Activated CD8-positive, alpha-beta memory T cell treated with anti-CD3 and anti-CD28 coated beads for 36 hours (primary cell): ENCODE results near the gene ZNF276. TPM values are rescaled to one million over a fixed set of nuclear protein-coding genes. Genes with fewer than 3 reads are reported as not detected.
"Not testable (repeated sequence)": the region's sequence is repeated elsewhere in the genome, so short reads cannot be mapped to it uniquely, and the experiment has no call there.

Source experiments
- CTCF ChIA-PET: fragments of 350-600 bp; sonication (Branson Sonifier 250); formaldehyde crosslinking; loops from one replicate; lab custom pipeline; 2021; ENCODE audit warnings: antibody characterized with exemption; lab: Charles Lee
- POLR2A ChIA-PET: fragments of 350-600 bp; sonication (Branson Sonifier 250); formaldehyde crosslinking; loops from one replicate; lab custom pipeline; 2021; ENCODE audit warnings: antibody characterized with exemption; lab: Charles Lee
- total RNA-seq, 2 experiments: library from RNA; stranded (reverse); gene quantifications; one replicate each; pipeline ENCODE4 v1.2.3, GENCODE V29; 2021

ZNF276 gene, protein sequence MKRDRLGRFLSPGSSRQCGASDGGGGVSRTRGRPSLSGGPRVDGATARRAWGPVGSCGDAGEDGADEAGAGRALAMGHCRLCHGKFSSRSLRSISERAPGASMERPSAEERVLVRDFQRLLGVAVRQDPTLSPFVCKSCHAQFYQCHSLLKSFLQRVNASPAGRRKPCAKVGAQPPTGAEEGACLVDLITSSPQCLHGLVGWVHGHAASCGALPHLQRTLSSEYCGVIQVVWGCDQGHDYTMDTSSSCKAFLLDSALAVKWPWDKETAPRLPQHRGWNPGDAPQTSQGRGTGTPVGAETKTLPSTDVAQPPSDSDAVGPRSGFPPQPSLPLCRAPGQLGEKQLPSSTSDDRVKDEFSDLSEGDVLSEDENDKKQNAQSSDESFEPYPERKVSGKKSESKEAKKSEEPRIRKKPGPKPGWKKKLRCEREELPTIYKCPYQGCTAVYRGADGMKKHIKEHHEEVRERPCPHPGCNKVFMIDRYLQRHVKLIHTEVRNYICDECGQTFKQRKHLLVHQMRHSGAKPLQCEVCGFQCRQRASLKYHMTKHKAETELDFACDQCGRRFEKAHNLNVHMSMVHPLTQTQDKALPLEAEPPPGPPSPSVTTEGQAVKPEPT
- 10 to 100 TPM; 28.7 to 28.9 TPM for total RNA-seq

DNA sequence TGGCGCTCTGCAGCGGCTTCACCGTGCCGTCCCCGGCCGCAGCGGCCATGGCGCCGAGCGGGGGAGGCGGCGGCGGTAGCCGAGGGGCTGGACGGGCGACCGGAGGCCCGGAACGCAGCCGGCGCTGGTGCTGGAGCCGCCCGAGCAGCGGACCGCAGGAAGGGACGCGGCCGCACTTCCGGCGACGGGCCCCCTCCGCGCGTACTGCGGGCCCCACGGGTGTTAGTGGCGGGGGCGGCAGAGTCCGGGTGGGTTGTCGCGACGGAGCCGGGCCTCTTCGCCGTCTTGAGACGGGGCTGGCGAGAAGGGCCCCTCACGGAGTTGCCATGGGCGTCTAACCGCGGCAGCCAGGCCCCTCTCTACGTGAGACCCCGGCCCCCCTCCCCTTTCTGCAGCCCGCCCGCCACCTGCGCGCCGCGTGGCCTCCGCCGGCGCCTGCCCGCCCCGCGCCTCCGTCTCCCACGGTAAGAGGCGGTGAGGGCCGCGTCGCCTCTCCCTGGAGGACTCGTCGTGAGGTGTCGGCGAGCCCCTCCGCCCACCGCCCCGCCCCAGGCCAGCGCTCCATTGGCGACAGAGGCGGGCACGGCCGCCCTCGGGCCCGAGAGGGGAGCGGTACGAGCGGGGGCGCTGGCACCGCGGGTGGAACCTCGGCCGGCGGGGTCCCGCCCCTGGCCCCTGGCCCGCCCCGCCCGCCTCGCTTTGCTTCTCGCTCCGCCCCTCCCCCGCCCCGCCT is at the start of gene ZNF276, which contains the start of gene VPS9D1:
ZNF276 (plus strand) TSS at position 725 of the 733 bp plus-strand sequence. CDS start 104 bp downstream, outside the sequence.
VPS9D1 (minus strand) TSS at position 86 of the 733 bp plus-strand sequence; CDS start at position 49, 37 bp downstream.
- ChIA-PET CTCF (interaction anchor here (1.5 kb wide), 1 partner anchor 15 kb away, joined by 5 read pairs; no protein-coding TSS in a partner anchor), POLR2A (interaction anchor here (1.2 kb wide), 1 partner anchor 9 kb away, joined by 3 read pairs; no protein-coding TSS in a partner anchor)

DNA sequence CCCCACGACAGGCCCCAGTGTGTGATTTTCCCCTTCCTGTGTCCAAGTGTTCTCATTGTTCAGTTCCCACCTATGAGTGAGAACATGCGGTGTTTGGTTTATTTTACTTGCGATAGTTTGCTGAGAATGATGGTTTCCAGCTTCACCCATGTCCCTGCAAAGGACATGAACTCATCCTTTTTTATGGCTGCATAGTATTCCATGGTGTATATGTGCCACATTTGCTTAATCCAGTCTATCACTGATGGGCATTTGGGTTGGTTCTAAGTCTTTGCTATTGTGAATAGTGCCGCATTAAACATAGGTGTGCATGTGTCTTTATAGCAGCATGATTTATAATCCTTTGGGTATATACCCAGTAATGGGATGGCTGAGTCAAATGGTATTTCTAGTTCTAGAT is 49.8 kb upstream of the ZNF276 start:
- POLR2A ChIA-PET = interaction anchor here (0.6 to 0.7 kb wide), 3 partner anchors 23 to 390 kb away, joined by 3 read pairs; partner anchors contain the start of gene CPNE7
- CTCF ChIA-PET = not testable (repeated sequence)

DNA sequence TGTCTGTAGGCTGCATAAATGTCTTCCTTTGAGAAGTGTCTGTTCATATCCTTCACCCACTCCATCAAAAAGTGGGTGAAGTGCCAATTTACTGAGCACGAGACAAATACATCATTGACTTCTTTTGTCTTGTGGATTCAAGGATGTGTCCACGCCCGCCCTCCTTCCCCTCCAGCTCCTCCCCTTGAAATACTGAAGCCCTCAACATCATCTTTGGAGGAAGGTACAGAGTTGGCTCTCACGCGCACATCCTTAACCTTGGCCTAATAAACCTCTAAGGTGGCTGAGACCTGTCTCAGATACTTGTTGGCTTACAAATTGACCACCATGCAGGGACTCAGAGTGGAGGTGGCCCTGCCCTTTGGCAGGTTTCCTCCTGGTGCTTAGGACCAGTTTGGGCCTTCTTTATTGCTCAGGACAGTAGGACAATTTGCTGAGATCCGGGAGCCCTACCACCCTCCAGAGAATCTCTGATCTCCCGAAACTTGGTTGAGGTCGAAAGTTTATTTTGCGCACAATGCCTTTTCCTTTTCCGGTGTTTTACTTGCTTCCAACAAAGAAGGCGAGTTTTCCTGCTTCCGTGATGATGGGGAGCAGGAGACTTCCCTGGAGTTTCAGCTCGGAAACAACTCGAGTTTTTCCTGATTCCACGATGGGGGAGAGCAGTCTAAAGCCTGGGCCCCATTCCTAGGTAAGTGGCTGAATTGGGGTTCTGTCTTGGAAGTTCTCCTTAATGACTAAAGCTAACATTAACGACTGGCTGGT is 49.0 kb upstream of the ZNF276 start:
- ChIA-PET CTCF (interaction anchor here (0.6 to 1.0 kb wide), 2 partner anchors 10 to 21 kb away, joined by 3 read pairs; no protein-coding TSS in a partner anchor), POLR2A (no interaction called here)

DNA sequence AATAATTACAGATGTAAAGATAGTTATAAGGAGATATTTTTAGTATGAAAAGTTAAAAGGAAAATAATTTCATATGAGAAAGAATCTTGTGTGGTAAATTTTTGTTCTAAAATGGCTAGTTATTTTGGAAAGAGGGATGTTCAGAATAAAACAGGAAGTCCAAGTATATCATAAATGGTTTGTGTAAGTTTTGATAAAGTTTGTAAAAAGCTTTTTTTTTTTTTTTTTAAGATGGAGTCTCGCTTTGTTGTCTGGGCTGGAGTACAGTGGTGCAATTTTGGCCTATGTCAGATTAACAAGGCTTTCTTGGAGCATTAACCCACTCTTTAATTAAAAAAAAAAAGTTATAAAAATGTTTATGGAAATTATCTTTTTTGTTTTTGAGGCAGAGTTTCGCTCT is 43.1 kb upstream of the ZNF276 start:
- CTCF ChIA-PET = interaction anchor here (0.8 to 1.2 kb wide), 2 partner anchors 22 to 38 kb away, joined by 3 to 5 read pairs; no protein-coding TSS in a partner anchor
- POLR2A ChIA-PET = no interaction called here

DNA sequence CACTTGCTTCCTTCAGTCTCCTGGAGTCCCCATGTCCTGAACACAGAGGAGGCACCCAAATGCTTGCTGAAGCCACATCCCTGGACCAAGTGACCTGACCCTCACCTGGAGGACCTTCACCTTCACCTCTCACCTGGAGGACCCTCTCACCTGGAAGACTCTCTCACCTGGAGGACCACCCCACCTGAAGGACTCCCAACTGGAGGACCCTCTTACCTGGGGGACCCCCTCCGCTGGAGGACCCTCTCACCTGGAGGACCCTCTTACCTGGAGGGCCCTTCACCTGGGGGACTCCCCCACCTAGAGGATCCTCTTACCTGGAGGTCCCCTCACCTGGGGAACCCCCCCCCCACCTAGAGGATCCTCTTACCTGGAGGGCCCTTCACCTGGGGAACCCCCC is 35.4 kb upstream of the ZNF276 start:
- ChIA-PET POLR2A (interaction anchor here (1.0 to 1.4 kb wide), 3 partner anchors 15 to 187 kb away, joined by 3 to 10 read pairs (median 5); partner anchors contain the start of gene TCF25), CTCF (interaction anchor here (1.0 to 4.1 kb wide), 3 partner anchors 10 to 117 kb away, joined by 3 to 30 read pairs (median 4); partner anchors contain the start of gene SPATA2L)

DNA sequence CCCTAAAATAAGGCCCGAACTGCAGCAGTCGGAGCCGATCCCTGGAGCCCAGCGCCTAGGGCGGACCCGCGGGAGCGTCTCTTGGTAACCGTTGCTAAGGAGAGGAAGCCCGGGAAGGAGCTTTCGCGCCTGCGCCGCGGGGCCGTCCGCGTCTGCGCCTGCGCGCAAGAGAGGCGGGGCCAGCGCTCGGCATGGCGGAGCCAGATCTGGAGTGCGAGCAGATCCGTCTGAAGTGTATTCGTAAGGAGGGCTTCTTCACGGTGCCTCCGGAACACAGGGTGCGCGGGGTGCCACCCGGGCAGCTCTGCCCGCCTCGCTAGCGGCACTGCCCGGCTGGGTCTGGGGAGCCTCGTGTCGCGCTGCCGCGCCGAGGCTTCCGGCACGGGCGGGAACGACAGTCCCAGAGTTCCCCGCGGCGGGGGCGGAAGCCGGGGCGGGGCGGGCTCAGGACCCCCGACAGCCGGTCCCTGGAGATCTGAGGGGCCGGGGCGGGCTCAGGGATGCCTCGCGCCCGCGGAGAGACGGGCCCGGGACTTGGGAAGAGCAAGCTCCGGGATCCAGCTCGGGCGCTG is 34.7 kb upstream of the ZNF276 start, which contains the start of gene CDK10:
CDK10 (plus strand) TSS at position 170 of the 572 bp plus-strand sequence; CDS start at position 192, 22 bp downstream.
- ChIA-PET POLR2A (interaction anchor here (0.8 to 1.4 kb wide), 5 partner anchors 9 to 186 kb away, joined by 3 to 10 read pairs (median 3); partner anchors contain the start of gene TCF25), CTCF (interaction anchor here (1.0 to 4.1 kb wide), 3 partner anchors 10 to 118 kb away, joined by 3 to 30 read pairs (median 4); partner anchors contain the start of gene SPATA2L)

DNA sequence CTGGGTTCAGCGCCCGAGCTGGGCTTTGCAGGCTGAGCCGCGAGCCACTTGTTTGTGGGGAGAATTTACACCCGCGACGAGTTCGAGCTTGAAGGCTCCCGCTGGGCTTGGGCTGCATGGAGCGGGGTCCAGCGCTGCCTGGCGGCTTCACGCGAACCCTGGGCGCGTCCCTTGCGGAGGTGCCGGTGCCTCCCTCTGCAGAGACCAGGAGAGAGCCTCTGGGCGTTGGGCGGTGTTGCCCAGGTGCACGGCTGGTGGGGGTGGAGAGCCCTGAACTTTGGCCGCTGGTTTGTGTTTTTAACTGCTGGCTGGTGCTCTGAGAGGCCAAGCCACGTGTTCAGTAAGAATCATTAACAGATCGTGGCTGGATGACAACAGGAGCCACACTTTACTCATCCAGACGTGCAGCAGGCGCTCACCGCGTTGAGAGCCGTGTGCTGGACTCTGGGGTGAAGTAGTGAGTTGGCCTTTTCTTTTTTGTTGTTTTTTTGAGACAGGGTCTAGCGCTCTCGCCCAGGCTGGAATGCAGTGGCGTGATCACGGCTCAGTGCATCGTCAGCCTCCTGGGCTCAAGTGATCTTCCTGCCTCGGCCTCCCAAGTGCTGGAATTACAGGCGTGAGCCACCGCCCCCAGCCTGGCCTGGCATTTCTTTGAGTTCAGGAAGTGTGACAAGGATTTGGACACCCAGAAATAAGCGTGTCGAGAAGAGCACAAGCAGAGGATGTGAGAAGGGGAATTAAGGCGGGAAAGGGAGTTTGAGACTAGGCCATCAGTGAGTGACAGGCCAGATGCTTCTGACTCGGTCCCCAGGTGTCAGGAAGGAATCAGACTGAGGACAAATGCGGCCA is 34.0 kb upstream of the ZNF276 start:
- ChIA-PET CTCF (interaction anchor here (1.0 to 4.1 kb wide), 3 partner anchors 9 to 119 kb away, joined by 3 to 30 read pairs (median 4); partner anchors contain the start of gene SPATA2L), POLR2A (interaction anchor here (0.8 to 1.4 kb wide), 5 partner anchors 10 to 186 kb away, joined by 3 to 10 read pairs (median 3); partner anchors contain the start of gene TCF25)

DNA sequence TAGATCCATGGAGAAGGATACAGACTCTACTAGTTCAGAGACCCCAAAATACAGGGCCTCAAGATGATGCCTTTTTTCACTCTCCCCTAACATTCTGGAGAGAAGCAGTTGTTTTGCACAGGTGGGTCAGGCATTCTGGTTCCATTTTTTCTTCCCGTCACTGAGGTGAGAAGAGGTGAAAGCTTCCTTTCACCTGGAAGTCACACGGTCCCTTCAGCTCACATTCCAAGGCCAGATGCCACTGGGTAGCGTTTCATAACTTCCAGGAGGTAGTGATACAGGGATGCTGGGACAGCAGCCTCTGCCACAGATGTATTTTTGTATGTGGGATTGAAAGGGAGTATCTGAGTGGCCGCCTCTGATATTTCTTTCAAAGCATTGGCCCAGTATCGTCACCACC is 32.9 kb upstream of the ZNF276 start:
- ChIA-PET CTCF (interaction anchor here (0.7 to 4.1 kb wide), 2 partner anchors 11 to 31 kb away, joined by 8 to 30 read pairs; partner anchors contain the start of genes CHMP1A, SPATA2L and SPATA33), POLR2A (interaction anchor here (0.7 kb wide), 1 partner anchor 185 kb away, joined by 6 read pairs; the partner anchor contains the start of gene TCF25)

DNA sequence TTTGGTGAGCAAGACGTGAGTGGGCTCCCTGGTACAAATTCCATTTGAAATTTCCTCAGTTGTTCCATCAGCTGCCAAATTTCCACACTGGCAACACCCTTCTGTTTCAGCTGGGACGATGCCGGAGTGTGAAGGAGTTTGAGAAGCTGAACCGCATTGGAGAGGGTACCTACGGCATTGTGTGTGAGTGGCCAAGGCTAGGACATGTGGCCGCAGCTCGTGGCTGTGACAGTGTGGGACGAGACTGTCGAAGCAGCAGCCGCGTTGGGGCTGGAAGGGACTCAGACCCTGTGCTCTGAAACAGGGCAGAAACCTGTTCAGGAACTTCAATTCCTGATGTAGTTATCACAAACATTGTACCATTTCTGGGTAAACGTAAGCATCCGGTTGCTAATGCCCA is 32.2 kb upstream of the ZNF276 start:
- ChIA-PET POLR2A (interaction anchor here (0.6 kb wide), 1 partner anchor 184 kb away, joined by 3 read pairs; the partner anchor contains the start of gene TCF25), CTCF (interaction anchor here (0.8 to 4.1 kb wide), 2 partner anchors 11 to 24 kb away, joined by 3 to 30 read pairs; partner anchors contain the start of gene SPATA2L)

DNA sequence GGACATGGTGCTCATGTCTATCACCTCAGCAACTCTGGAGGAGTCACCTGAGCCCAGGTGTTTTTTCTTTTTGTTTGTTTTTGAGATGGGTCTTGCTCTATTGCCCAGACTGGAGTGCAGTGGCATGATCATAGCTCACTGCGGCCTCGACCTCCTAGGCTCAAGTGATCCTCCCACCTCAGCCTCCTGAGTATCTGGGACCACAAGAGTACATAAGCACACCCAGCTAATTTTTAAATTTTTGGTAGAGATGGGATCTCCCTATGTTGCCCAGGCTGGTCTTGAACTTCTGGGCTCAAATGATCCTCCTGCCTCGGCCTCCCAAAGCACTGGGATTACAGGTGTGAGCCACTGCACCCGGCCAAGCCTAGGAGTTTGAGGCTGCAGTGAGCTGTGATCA is 31.7 kb upstream of the ZNF276 start:
- ChIA-PET POLR2A (interaction anchor here (0.6 kb wide), 1 partner anchor 184 kb away, joined by 3 read pairs; the partner anchor contains the start of gene TCF25), CTCF (interaction anchor here (0.8 to 4.1 kb wide), 2 partner anchors 10 to 23 kb away, joined by 3 to 30 read pairs; partner anchors contain the start of gene SPATA2L)

DNA sequence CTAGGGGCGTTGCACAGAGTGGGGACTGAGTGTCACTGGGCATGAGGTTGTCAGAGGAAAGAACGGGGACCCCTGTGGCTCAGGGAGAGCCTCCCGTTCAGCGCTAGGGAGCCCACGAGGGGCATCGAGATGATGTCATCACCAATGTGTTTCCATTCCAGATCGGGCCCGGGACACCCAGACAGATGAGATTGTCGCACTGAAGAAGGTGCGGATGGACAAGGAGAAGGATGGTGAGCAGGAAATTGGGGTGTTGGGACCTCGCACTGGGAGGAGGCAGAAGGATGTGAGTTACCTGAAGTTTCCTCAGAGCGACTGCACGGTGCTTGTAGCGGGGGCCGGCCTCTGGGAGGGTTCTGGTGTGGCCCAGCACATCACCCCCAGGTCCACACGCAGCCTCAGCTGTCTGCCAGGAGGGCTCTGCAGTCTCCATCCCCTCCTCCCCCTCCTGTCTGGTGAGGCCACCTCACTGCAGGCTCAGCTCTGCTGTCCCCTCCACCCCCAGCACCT is 30.9 kb upstream of the ZNF276 start:
- ChIA-PET CTCF (no interaction called here), POLR2A (no interaction called here)

DNA sequence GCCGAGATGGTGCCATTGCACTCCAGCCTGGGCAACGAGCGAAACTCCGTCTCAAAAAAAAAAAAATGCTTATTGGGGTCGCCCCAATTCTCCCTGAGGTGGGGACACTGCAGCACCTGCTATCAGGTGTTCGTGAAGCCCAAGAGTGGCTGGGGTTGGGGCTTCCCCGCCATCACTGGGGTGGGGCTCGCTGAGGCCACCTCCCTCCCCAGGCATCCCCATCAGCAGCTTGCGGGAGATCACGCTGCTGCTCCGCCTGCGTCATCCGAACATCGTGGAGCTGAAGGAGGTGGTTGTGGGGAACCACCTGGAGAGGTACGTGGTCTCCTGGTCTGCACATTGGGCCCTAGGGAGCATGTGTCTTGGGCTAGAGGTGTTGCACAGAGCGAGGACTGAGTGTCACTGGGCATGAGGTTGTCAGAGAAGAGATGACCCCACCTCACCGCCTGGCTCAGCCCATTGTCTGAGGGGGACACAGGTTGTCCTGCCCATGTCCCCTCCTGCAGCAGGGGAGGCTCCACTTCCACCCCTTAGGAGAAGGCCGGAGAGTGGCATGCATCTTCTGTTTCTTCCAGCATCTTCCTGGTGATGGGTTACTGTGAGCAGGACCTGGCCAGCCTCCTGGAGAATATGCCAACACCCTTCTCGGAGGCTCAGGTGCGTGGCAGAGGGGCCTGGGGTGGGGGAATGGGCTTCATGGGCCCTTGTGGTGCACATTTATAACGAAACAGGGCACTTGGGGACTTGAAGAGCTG is 29.9 kb upstream of the ZNF276 start:
- ChIA-PET POLR2A (no interaction called here), CTCF (no interaction called here)

DNA sequence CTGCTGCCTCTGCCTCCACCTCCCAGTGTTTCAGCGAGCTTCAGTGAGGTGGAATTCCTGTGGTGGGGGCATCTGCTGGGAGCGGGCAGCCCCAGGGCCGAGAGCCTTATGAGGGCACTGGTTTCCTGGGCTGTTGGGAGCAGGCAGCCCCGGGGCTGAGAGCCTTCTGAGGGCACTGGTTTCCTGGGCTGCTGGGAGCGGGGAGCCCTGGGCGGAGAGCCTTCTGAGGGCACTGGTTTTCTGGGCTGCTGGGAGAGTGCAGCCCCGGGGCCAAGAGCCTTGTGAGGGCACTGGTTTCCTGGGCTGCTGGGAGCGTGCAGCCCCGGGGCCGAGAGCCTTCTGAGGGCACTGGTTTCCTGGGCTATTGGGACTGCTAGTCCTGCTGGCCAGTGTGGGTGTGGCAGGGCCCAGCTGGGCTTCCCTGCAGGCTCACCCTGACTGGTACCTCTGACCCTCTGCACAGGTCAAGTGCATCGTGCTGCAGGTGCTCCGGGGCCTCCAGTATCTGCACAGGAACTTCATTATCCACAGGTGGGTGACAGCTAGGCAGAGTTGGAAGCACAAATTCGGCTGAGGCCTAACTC is 29.3 kb upstream of the ZNF276 start:
- CTCF ChIA-PET = no interaction called here
- POLR2A ChIA-PET = interaction anchor here (0.7 kb wide), 1 partner anchor 89 kb away, joined by 3 read pairs; no protein-coding TSS in a partner anchor

DNA sequence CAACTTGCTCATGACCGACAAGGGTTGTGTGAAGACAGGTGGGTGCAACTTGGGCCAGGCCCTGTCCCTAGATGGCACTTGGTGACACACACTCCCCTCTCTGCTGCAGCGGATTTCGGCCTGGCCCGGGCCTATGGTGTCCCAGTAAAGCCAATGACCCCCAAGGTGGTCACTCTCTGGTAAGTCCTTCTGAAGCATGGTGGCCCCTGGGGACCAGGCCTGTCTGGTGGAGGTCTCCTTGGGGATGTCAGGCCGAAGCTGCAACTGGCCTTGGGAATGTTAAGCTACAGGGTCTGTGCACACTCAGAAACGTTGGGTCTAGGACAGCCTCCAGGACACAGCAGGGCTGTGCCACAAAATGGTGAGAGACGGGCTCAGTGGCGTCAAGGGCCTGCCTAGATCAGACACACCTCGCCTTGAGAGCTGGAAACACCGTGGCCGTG is 28.0 kb upstream of the ZNF276 start:
- ChIA-PET POLR2A (no interaction called here), CTCF (interaction anchor here (0.6 kb wide), 1 partner anchor 21 kb away, joined by 3 read pairs; no protein-coding TSS in a partner anchor)
